Stimulated activated naive B cell treated with anti-CD40 and anti-IgM and Interleukin-4, amounts not matched to agents 10 μg/mL and 1 μg/mL and 100 μg/mL, for 72 hours (primary cell): ENCODE measurements around the gene SIGLEC9.
A peak's percentile ranks its signal among the peaks of the same experiment; 100 is the strongest.
"Not testable (repeated sequence)": the region's sequence is repeated elsewhere in the genome, so short reads cannot be mapped to it uniquely, and the experiment has no call there.

Source experiments
- ATAC-seq, 2 donors: fragments of 150-1000 bp; cut with Tn5 transposase; replicated peaks; 2 replicates each; pipeline ENCODE4 v1.10.0; 2021; ENCODE audit warnings: moderate library complexity in 1 of 2
- DNase-seq: peaks from one replicate; pipeline ENCODE4 v3.0.0; 2021
- H3K27ac Mint-ChIP-seq: one replicate; pipeline ENCODE4 v1.8.0; 2022; ENCODE audit warnings: mild to moderate bottlenecking, mixed read lengths
- H3K27me3 Mint-ChIP-seq, 2 donors: one replicate each; pipeline ENCODE4 v1.8.0; 2022; ENCODE audit warnings: mixed read lengths in 2 of 2
- H3K36me3 Mint-ChIP-seq, 2 donors: one replicate each; pipeline ENCODE4 v1.8.0; 2022; ENCODE audit warnings: mixed read lengths in 2 of 2, mild to moderate bottlenecking in 1 of 2
- H3K4me1 Mint-ChIP-seq, 2 donors: one replicate each; pipeline ENCODE4 v1.8.0; 2022; ENCODE audit warnings: mixed read lengths in 2 of 2, mild to moderate bottlenecking in 1 of 2
- H3K4me3 Mint-ChIP-seq, 2 donors: one replicate each; pipeline ENCODE4 v1.8.0; 2022; ENCODE audit warnings: mild to moderate bottlenecking in 2 of 2, mixed read lengths in 2 of 2, moderate library complexity in 1 of 2
- H3K9me3 Mint-ChIP-seq, 2 donors: one replicate each; pipeline ENCODE4 v1.8.0; 2022; ENCODE audit warnings: mixed read lengths in 2 of 2, mild to moderate bottlenecking in 1 of 2

SIGLEC9 gene

DNA sequence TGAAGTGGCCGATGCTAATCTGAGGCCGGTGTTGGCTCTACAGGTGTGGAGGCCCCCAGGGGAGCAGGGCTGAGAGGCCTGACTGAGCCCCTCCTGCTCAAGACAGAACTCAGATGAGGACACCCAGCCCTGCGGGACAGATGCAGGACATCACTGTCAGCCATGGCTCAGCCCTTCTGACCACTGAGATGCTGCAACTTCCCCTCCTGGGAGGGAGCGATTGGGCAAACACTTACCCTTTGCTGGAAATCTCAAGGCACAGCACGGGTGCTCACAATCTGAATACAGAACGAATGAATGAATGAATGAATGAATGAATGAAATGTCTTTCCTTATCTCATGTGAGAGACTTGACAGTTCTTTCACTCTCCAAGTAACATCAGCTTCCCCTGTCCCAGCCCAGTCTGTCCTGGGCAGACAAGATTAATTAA, 13.9 kb downstream of the SIGLEC9 start:
- Mint-ChIP-seq H3K4me3 (no peak overlapping the region), H3K9me3 (peaks cover 0 to 10% of the 10 kb centered on the region in 2 donors), H3K27ac (no peak overlapping the region), H3K27me3 (peaks cover 20 to 42% of the 10 kb centered on the region in 2 donors), H3K4me1 (peaks cover 26 to 60% of the 10 kb centered on the region in 2 donors), H3K36me3 (peaks cover 3 to 7% of the 10 kb centered on the region in 2 donors)
- ATAC-seq (no peak), DNase-seq (no peak)

GRCh38 chr19:51139299-51140014, 14.8 kb downstream of the SIGLEC9 start:
- H3K27me3 Mint-ChIP-seq, result peaks cover 29 to 44% of the 10 kb centered on the region in 2 donors
- peak overlapping the region in 1 of 2 donors; percentile 6 for H3K4me3 Mint-ChIP-seq
- H3K9me3 Mint-ChIP-seq, result peaks cover 0 to 10% of the 10 kb centered on the region in 2 donors
- peak; percentile 47 to 70 for ATAC-seq
- H3K4me1 Mint-ChIP-seq, result peaks cover 26 to 59% of the 10 kb centered on the region in 2 donors
- H3K36me3 Mint-ChIP-seq, result peaks cover 3 to 7% of the 10 kb centered on the region in 2 donors
- no peak for DNase-seq
- no peak overlapping the region for H3K27ac Mint-ChIP-seq

- no peak overlapping the region for H3K27ac Mint-ChIP-seq
- peaks cover under 1 to 2% of the 10 kb centered on the region in 2 donors for H3K36me3 Mint-ChIP-seq
- H3K27me3 Mint-ChIP-seq, result peaks cover 34 to 37% of the 10 kb centered on the region in 2 donors
- DNase-seq, result no peak
- peaks cover 0 to 2% of the 10 kb centered on the region in 2 donors for H3K9me3 Mint-ChIP-seq
- H3K4me1 Mint-ChIP-seq, result peaks cover 26 to 50% of the 10 kb centered on the region in 2 donors
- no peak overlapping the region for H3K4me3 Mint-ChIP-seq
- no peak for ATAC-seq
Measured at GRCh38 chr19:51140441-51140840, 15.7 kb downstream of the SIGLEC9 start.

GRCh38 chr19:51141181-51141580, 16.5 kb downstream of the SIGLEC9 start:
- no peak overlapping the region for H3K27ac Mint-ChIP-seq
- H3K27me3 Mint-ChIP-seq, result peaks cover 31 to 32% of the 10 kb centered on the region in 2 donors
- H3K9me3 Mint-ChIP-seq, result no peaks in the 10 kb centered on the region
- no peak overlapping the region for H3K4me3 Mint-ChIP-seq
- ATAC-seq, result no peak
- H3K4me1 Mint-ChIP-seq, result peaks cover 26 to 45% of the 10 kb centered on the region in 2 donors
- H3K36me3 Mint-ChIP-seq, result peaks cover 0 to 2% of the 10 kb centered on the region in 2 donors
- no peak for DNase-seq

- DNase-seq, result no peak
- no peaks in the 10 kb centered on the region for H3K9me3 Mint-ChIP-seq
- H3K36me3 Mint-ChIP-seq, result no peaks in the 10 kb centered on the region
- H3K4me1 Mint-ChIP-seq, result peaks cover 23 to 35% of the 10 kb centered on the region in 2 donors
- no peak within 1 kb of the TSS for H3K27ac Mint-ChIP-seq
- no peak within 1 kb of the TSS for H3K4me3 Mint-ChIP-seq
- ATAC-seq, result no peak
- peaks cover 27 to 32% of the 10 kb centered on the region in 2 donors for H3K27me3 Mint-ChIP-seq
Measured at GRCh38 chr19:51142119-51142518, 17.4 kb downstream of the SIGLEC9 start, which contains the start of gene SIGLEC7. Gene SIGLEC7, plus strand, starts transcription at chr19:51142301. Its CDS starts 69 bp downstream, at chr19:51142370.

DNA sequence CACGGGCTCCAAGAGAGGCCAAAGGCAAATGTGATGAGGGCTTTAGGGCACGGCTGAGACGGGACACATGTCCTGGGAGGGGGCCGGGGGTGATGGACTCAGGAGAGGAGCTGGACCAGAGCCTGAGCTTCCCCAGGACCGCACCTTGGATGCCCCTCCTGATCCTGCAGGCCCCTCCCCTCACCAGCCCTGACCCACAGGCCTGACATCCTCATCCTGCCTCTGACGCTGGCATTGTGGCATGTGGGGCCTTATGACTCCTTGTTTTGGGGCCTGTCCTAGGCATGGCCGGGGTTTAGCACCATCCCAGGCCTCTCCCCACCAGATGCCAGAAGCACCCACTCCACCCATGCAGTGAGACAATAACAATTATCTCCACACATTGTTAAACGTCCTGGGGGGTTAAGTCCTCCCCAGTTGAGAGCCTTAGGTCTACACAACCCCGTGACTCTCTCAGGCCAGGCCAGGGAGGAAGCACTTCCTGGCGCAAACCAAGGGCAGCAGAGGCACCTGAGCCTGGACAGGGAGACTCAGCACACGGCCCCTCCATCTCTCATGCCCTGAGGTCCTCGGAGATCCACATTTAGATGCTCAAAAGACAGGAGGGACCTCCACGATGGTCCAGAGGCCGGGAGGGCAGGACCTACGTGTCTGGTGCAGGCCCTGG, 18.2 kb downstream of the SIGLEC9 start:
- not testable (repeated sequence) for H3K27ac Mint-ChIP-seq, H3K4me3 Mint-ChIP-seq

DNA sequence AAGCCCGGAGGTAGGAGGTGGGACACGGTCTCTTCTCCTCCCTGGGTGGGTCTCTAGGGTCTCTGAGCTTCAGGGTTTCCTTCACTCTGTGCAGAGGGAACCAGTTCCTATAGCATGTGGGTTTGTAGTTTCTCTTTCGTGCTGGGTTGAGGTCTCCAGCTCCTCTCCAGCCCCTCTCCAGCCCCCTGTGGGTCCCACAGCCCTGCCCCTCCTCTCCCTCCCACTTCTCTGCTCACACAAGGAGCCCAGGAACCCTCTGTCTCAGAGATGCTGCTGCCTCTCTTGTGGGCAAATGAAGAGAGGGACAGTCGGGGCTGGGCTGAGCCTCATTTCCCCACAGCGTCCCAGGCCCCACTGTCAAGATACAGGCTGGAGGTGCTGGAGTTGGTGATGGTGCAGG, 18.8 kb downstream of the SIGLEC9 start:
- Mint-ChIP-seq H3K4me3 (no peak overlapping the region), H3K36me3 (no peaks in the 10 kb centered on the region), H3K27me3 (peaks cover 23% of the 10 kb centered on the region in 2 donors), H3K4me1 (peaks cover 15 to 28% of the 10 kb centered on the region in 2 donors), H3K9me3 (no peaks in the 10 kb centered on the region), H3K27ac (no peak overlapping the region)
- no peak for ATAC-seq
- no peak for DNase-seq

More for the DNA sequence above, 18.2 kb downstream of the SIGLEC9 start:
- H3K27me3 Mint-ChIP-seq, result peaks cover 23 to 24% of the 10 kb centered on the region in 2 donors
- H3K4me1 Mint-ChIP-seq, result peaks cover 15 to 27% of the 10 kb centered on the region in 2 donors
- DNase-seq, ATAC-seq, H3K36me3 Mint-ChIP-seq, H3K9me3 Mint-ChIP-seq: not testable (repeated sequence)

GRCh38 chr19:51144482-51145045, 19.9 kb downstream of the SIGLEC9 start:
- Mint-ChIP-seq H3K27ac (no peak overlapping the region), H3K4me3 (no peak overlapping the region), H3K9me3 (no peaks in the 10 kb centered on the region), H3K36me3 (no peaks in the 10 kb centered on the region), H3K27me3 (peaks cover 18 to 23% of the 10 kb centered on the region in 2 donors), H3K4me1 (peaks cover 7 to 27% of the 10 kb centered on the region in 2 donors)
- DNase-seq, result no peak
- ATAC-seq, result no peak

GRCh38 chr19:51145916-51146493, 21.3 kb downstream of the SIGLEC9 start:
- peaks cover 2 to 4% of the 10 kb centered on the region in 2 donors for H3K9me3 Mint-ChIP-seq
- no peak for ATAC-seq
- H3K4me1 Mint-ChIP-seq, result peaks cover 4 to 13% of the 10 kb centered on the region in 2 donors
- no peak overlapping the region for H3K27ac Mint-ChIP-seq
- H3K36me3 Mint-ChIP-seq, result no peaks in the 10 kb centered on the region
- H3K27me3 Mint-ChIP-seq, result peaks cover 25 to 31% of the 10 kb centered on the region in 2 donors
- H3K4me3 Mint-ChIP-seq, result no peak overlapping the region
- DNase-seq, result no peak

DNA sequence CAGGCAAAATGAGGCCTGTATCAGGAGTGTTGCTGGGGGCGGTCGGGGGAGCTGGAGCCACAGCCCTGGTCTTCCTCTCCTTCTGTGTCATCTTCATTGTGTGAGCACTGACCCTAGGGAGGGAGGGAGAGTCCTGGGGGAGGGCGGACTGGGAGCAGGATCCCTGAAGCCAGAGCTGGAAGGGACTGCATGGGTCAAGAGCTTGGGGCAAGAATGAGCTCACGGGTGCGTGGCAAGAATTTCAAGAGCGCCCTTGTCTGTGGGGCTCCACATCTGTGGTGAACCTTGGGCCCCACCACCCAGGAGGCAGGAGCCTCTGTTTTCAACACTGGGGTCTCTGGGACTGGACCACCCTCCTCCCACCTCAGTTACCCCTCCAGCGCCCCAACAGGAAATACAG, 22.0 kb downstream of the SIGLEC9 start:
- H3K9me3 Mint-ChIP-seq, result peaks cover 2 to 4% of the 10 kb centered on the region in 2 donors

GRCh38 chr19:51147663-51148062, 23.0 kb downstream of the SIGLEC9 start:
- DNase-seq, result no peak
- Mint-ChIP-seq H3K27ac (no peak overlapping the region), H3K9me3 (peaks cover 2 to 4% of the 10 kb centered on the region in 2 donors), H3K36me3 (no peaks in the 10 kb centered on the region), H3K4me1 (peaks cover 0 to 13% of the 10 kb centered on the region in 2 donors), H3K27me3 (peaks cover 31 to 34% of the 10 kb centered on the region in 2 donors), H3K4me3 (no peak overlapping the region)
- no peak for ATAC-seq

More for the DNA sequence above, 22.0 kb downstream of the SIGLEC9 start:
- peaks cover 25 to 30% of the 10 kb centered on the region in 2 donors for H3K27me3 Mint-ChIP-seq
- H3K36me3 Mint-ChIP-seq, result no peaks in the 10 kb centered on the region
- H3K27ac Mint-ChIP-seq, result no peak overlapping the region
- DNase-seq, result no peak
- no peak overlapping the region for H3K4me3 Mint-ChIP-seq
- peaks cover 0 to 13% of the 10 kb centered on the region in 2 donors for H3K4me1 Mint-ChIP-seq
- no peak for ATAC-seq

- Mint-ChIP-seq H3K9me3 (peaks cover 2 to 4% of the 10 kb centered on the region in 2 donors), H3K27ac (no peak overlapping the region), H3K27me3 (peaks cover 39 to 44% of the 10 kb centered on the region in 2 donors), H3K4me3 (no peak overlapping the region), H3K4me1 (peaks cover 0 to 13% of the 10 kb centered on the region in 2 donors), H3K36me3 (no peaks in the 10 kb centered on the region)
- DNase-seq (no peak), ATAC-seq (peak; percentile 31 to 33)
Measured at GRCh38 chr19:51148580-51148979, 23.9 kb downstream of the SIGLEC9 start.

- no peak overlapping the region for H3K27ac Mint-ChIP-seq
- H3K36me3 Mint-ChIP-seq, result no peaks in the 10 kb centered on the region
- peaks cover 0 to 13% of the 10 kb centered on the region in 2 donors for H3K4me1 Mint-ChIP-seq
- DNase-seq, result no peak
- peaks cover 38 to 39% of the 10 kb centered on the region in 2 donors for H3K27me3 Mint-ChIP-seq
- H3K9me3 Mint-ChIP-seq, result peaks cover 2 to 4% of the 10 kb centered on the region in 2 donors
- no peak for ATAC-seq
- no peak overlapping the region for H3K4me3 Mint-ChIP-seq
Measured at GRCh38 chr19:51150627-51151026, 25.9 kb downstream of the SIGLEC9 start.

DNA sequence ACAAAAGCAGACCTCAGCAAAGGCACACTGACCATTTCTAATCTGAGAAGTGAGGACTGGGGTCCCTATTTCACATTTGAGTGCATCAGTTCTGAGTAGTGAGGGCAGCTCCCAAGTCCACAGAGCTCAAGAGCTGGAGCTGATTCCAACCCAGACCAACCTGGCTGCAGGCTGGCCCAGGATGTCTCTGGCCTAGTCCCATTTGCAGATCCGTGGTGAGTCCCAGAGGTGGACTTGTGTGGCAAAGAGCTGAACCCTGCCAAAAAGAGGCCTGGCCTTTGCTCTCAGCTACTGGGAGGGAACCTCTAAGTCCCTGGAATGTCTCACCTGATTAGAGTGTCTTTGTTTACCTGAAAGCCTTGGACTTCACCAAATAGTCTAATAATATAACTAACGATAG, 32.0 kb downstream of the SIGLEC9 start:
- Mint-ChIP-seq H3K4me3 (no peak overlapping the region), H3K4me1 (peaks cover 4 to 6% of the 10 kb centered on the region in 2 donors), H3K27me3 (peaks cover 35 to 45% of the 10 kb centered on the region in 2 donors), H3K27ac (no peak overlapping the region), H3K36me3 (no peaks in the 10 kb centered on the region), H3K9me3 (peaks cover 0 to 2% of the 10 kb centered on the region in 2 donors)
- no peak for ATAC-seq
- no peak for DNase-seq
